HG03575 (cell line): ENCODE data around the gene ZNF664.
"Not testable (repeated sequence)": the region's sequence is repeated elsewhere in the genome, so short reads cannot be mapped to it uniquely, and the experiment has no call there.

ENCODE experiments used
- ATAC-seq: cut with Tn5 transposase; IDR thresholded peaks from one replicate; pipeline ENCODE4 v1.9.1; 2021; ENCODE audit not compliant: unreplicated experiment, insufficient number of reproducible peaks, low FRiP score; ENCODE audit errors: extremely low read depth

ZNF664 gene

GRCh38 chr12:123940627-123940966, 32.4 kb upstream of the ZNF664 start:
- ATAC-seq, result no peak

GRCh38 chr12:123941000-123941399, 32.0 kb upstream of the ZNF664 start:
- no peak for ATAC-seq

DNA sequence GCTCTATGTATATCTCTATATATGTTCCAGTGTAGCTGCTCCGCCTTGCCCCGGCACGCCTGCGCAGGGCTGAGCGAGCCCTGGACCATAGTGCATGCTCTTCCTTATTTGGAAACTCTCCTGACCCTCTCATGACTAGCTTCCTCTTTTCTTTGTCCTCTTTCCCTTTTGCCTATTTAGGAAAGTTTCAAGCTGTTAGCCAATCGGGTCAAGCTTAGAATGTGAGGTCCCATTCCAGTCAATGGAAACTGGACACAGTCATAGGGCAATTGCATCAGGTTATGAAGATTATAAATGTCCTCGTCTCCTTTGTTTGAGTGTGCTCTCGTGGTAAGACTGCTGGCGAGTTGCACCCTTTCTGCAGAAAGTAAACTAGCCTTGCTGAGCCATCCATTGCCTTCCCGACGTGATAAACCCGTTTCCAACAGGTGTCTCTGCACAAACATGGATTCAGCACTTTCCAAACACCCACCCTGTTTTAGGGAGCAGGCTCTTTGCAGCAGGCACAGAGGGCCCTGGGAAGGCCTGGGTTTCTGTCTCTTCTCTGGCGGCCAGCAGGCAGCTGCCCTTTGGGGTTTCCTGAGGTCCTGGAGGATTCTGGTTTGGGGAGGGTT, 31.3 kb upstream of the ZNF664 start:
- ATAC-seq, result no peak

DNA sequence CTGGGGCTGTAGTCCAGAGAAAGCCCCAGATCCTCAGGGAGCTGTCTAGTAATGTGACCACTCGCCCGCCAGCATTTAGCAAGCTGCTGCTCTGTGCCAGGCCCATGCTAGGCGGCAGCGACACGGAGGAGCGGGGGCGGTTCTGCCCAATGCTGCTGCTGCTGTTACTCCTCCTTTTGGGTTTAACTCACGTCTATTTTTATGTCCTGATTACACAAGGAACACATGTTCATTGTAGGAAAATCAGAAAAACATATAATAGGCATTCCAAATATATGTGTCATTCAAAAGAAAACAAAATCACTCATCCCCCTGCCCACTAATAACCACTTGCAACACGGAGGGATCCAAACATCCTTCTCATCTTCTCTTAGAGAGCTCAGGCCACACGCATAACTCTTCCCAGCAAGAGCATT, 30.8 kb upstream of the ZNF664 start:
- ATAC-seq, result no peak

DNA sequence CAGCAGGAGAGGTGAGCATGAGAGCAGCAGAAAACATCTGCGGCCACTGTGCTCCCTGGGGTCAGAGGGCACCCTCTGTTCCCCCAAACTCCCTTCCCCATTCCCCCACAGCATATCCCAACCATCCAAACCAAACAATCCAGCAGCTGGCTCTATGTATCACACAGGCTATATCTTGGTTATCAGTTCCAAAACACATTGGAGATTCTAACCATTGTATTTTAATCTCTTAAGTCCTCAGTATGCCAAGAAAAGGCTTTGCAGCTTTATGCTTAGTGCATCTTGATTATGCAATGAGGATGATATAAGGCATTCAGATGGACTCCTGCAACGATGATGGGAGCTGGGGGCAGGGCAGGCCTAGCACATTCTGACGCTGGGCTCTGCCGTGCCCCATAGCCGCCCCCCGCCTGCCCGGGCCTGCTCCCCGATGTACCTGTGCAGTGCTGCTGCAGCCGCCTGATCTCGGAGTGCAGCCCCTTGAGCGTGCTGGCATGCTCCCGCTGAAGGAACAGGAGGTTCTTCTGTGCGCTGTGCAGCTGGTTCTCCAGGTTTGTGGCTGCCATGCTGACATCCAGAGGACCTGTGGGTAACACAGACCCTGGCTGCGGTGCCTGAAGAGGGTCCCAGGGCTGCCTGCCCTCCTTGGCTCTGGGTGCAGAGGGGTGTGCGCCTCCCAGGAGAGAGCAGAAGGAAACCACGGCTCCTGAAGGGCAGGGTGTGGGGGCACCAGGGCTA, 29.9 kb upstream of the ZNF664 start:
- no peak for ATAC-seq

DNA sequence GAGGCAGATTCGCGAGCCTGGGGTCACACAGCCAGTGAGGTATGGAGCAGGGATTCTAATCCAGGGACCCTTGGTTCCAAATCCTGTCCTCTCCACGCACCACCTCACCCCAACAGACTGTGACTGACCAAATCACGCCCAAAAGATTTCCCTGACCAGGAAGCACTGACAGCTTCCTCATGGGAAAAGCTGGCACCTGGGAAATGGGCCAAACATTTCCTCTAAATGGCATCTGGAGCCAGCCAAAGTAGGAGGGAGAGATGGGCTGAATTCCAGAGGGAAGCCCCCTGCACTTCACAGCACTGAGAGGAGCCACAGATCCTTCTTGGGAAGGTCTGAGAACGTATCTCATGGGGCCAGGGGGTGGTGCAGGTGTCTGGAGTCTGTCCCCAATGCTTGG, 29.2 kb upstream of the ZNF664 start:
- ATAC-seq, result no peak

- ATAC-seq, result no peak
These were observed 28.3 kb upstream of the ZNF664 start for GRCh38 chr12:123944696-123945095.

- no peak for ATAC-seq
These were observed 27.5 kb upstream of the ZNF664 start for GRCh38 chr12:123945287-123946151.

GRCh38 chr12:123946152-123946515, 26.9 kb upstream of the ZNF664 start:
- ATAC-seq, result no peak

- not testable (repeated sequence) for ATAC-seq
These were observed 26.2 kb upstream of the ZNF664 start for GRCh38 chr12:123946516-123947505.

- ATAC-seq, result not testable (repeated sequence)
These were observed 25.5 kb upstream of the ZNF664 start for GRCh38 chr12:123947531-123947930.

GRCh38 chr12:123948401-123948795, 24.6 kb upstream of the ZNF664 start:
- no peak for ATAC-seq

DNA sequence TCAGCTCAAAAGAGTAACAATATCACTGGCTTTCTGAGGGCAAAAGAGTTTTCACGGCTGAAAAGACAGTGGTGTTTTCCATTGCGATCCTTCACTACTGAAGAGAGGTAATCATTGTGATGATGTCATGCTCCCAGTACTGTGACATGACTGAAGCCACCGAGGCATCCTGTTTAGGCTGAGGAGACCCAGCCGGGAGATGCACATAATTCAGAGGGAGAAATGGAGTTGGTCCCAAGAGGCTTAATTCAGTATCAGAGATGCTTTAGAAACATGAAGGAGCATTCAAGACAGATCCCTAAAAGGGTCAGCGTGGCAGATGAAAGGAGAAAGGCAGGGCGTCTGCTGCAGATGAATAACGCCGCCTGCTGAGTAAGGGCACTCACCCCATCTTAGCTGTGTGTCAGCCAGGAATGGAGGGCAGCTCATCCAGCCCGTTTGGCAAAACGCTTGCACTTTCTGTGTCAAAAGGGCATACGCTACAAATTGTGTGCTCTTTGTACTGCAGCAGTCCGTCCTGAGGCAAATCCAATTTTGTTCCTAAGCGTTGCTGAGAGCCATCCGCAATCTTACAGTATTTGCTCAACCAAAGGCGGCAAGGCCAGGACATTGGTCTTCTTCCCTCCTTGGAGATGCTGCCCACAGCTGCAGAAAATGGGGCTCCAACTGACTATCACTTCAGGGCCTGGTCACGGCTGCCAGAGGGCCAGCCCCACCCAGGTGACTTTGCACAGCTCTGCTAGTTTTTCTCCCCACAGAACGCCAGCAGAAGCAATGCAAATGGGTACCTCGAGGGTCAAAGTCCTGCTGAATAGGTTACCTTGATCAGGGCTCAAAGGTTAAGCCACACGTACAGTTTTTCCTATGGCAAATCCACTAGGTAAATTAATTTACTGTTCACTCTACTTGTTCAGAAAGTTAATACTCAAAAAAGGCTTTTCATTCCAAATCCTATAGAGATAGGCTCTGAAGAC, 23.9 kb upstream of the ZNF664 start:
- ATAC-seq, result no peak

DNA sequence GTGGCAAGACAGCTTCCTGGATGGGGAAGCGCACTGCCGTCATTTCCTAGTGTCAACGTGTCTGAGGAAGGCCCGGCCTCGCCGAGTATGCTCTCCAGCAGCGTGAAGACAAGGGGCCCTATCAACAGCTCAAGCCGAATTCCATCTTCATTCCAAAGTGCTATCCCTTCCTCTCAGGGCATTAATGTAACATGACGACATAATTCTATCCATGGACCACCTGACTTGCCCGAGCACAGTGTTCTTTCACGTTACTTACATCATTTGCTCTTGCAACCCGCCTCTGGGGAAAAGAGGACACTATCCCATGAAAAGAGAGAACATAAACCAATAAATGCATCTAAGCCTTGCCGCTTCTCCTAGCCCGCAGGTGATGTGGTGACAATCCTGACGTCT, 23.2 kb upstream of the ZNF664 start:
- ATAC-seq, result no peak

GRCh38 chr12:123950476-123951349, 22.3 kb upstream of the ZNF664 start:
- no peak for ATAC-seq

GRCh38 chr12:123951467-123951866, 21.5 kb upstream of the ZNF664 start:
- no peak for ATAC-seq

DNA sequence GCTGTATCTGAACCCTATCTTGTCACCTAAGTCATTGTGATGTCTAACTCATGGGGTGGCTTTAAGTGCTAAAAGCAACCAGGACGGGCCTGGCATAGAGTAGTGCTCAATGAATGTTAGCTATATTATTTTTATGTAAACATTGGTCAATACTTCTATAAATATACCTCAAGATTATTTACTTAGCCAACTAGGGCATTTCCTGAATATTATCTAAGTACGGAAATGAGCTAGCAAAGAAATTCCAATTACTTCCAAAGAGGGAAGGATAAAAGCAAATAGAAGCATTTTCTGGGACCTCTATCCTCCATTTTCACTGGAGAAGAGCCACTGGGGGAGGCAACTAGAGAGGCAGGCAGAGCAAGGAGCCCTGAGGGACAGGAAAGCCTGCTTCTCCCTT, 21.0 kb upstream of the ZNF664 start:
- no peak for ATAC-seq
